Stimulated activated CD4-positive, alpha-beta T cell treated with anti-CD3 and anti-CD28 coated beads, TNF-alpha, amount 100 ng/mL, for 4 hours (primary cell): ENCODE data around the gene UCK2.
A peak's percentile ranks its signal among the peaks of the same experiment; 100 is the strongest.
"Not testable (repeated sequence)": the region's sequence is repeated elsewhere in the genome, so short reads cannot be mapped to it uniquely, and the experiment has no call there.

Experiments
- DNase-seq, 3 experiments: peaks; one replicate each; pipeline ENCODE4 v3.0.0-alpha.2; 2020; ENCODE audit warnings: low read depth in 3 of 3

Gene UCK2

GRCh38 chr1:165827268-165828102, at the start of gene UCK2:
Gene UCK2 (plus strand): TSS chr1:165827614. CDS start chr1:165827834, 220 bp downstream.
- DNase-seq = peak; percentile 21 to 57 (median 43)

- not testable (repeated sequence) for DNase-seq
These were observed 49.2 kb upstream of the UCK2 start for GRCh38 chr1:165778197-165778596.

GRCh38 chr1:165783519-165783918, 43.9 kb upstream of the UCK2 start:
- DNase-seq = not testable (repeated sequence)

GRCh38 chr1:165787741-165788140, 39.7 kb upstream of the UCK2 start:
- no peak for DNase-seq

GRCh38 chr1:165793951-165794350, 33.5 kb upstream of the UCK2 start:
- no peak for DNase-seq

- DNase-seq = no peak
These were observed 31.5 kb upstream of the UCK2 start for GRCh38 chr1:165795894-165796293.

- no peak for DNase-seq
These were observed 28.0 kb upstream of the UCK2 start for GRCh38 chr1:165799387-165799786.

- not testable (repeated sequence) for DNase-seq
These were observed 22.9 kb upstream of the UCK2 start for GRCh38 chr1:165804513-165804912.

- no peak for DNase-seq
These were observed 19.8 kb upstream of the UCK2 start for GRCh38 chr1:165807613-165808012.

- no peak for DNase-seq
These were observed 11.7 kb upstream of the UCK2 start for GRCh38 chr1:165815725-165816124.

- no peak for DNase-seq
These were observed 11.3 kb upstream of the UCK2 start for GRCh38 chr1:165816157-165816556.

- DNase-seq = no peak
These were observed 10.5 kb upstream of the UCK2 start for GRCh38 chr1:165816826-165817497.

- no peak for DNase-seq
These were observed 3.7 kb upstream of the UCK2 start for GRCh38 chr1:165823552-165824268.

- no peak for DNase-seq
These were observed 3.2 kb upstream of the UCK2 start for GRCh38 chr1:165824269-165824643.

GRCh38 chr1:165826565-165827267, 698 bp upstream of the UCK2 start:
- no peak for DNase-seq

- DNase-seq = peak; percentile 3 to 47 (median 30)
These were observed 772 bp downstream of the UCK2 start for GRCh38 chr1:165828103-165828668.

GRCh38 chr1:165828669-165829329, 1.4 kb downstream of the UCK2 start:
- DNase-seq = no peak

- no peak for DNase-seq
These were observed 2.5 kb downstream of the UCK2 start for GRCh38 chr1:165829888-165830287.

GRCh38 chr1:165831146-165831545, 3.7 kb downstream of the UCK2 start:
- no peak for DNase-seq

- no peak for DNase-seq
These were observed 5.5 kb downstream of the UCK2 start for GRCh38 chr1:165832902-165833301.

- DNase-seq = no peak
These were observed 5.9 kb downstream of the UCK2 start for GRCh38 chr1:165833358-165833757.
